NCI-H446 (cell line): ENCODE data around the gene PPFIBP1.

Source experiments
- DNase-seq, 2 experiments: peaks; one replicate each; lab custom pipeline; 2025; lab: John Stamatoyannopoulos, UW

The PPFIBP1 gene

DNA sequence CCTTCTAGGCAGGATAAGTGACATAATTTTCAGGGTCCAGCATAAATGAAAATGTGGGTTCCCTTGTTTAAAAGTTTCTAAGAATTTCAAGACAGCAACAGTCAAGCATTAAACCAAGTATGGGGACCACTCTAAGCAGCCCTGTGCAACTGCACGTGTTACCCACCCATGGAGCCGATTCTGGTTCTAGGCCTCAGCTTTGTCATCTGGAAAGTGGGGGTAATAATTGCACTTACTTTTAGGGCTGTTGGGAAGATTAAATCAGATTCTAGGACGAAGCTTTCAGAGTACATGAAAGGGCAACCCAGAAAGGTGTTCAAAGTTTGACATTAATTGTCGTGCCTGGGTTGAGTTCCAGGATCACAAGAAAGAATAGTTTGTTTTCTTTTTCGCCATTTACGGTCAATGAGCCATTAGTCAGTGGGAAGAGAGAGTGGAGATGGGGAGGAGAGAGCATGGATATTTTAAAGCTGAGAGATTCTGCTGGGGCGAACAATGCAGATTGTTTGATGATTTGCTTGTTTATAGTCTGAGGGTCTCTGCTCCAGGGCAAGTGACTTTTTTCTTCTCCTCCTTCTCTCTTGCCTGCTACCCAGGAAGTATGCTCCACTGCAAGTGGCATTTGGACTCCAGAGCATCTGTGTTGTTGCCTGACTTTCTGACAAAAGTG, 10.7 kb upstream of the PPFIBP1 start:
- DNase-seq: no peak

GRCh38 chr12:27515671-27516070, 8.3 kb upstream of the PPFIBP1 start:
- no peak for DNase-seq

GRCh38 chr12:27516625-27517024, 7.4 kb upstream of the PPFIBP1 start:
- DNase-seq: no peak

DNA sequence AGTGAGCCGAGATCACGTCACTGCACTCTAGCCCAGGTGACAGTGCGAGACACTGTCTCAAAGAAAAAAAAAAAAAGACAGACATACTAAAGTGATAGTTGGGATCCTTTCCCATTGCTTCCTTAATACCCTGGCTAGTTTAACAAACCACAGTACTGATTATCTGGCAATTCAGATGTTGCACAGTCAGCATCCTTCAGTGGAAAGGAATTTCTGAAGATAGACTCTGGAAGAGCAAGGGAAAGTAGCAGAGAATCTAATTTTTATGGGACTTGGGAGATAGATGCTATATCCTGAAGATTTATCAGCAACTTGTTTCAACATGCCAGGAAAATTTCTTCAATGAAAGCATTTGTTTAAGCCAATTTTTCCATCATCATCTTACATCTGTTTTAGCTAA, 6.5 kb upstream of the PPFIBP1 start:
- no peak for DNase-seq

DNA sequence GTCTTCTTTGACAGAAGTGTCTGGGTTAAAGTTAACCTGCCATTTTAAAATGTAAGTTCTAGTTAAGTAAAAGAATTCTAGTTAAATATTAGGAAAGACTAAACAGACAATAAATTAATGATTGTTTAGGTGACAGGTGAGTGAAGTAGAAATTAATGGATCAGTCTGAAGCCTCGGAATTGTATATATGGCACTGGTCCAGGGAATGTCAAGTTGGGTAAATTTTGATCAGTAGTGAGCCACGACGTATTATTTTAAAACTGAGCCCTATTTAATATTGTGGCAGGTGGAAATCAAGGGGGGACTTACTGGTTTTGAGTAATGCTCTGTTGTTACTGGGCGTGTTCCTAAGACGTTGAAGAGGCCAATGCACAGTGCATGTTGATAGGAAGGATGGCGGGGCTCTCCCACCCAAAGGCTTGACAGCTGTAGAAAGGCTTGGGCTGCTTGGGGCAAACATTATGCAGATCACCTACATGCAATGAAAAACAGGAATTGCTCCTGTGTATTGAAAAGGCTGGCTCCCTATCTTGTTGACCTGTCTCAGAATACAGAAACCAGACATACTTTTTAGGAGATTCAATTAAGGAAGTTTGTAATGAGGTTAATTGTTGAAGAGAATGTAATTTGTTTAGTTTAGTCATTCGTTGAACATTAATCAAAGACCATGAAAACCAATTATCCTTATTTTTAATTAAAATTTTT, 5.9 kb upstream of the PPFIBP1 start:
- no peak for DNase-seq

- DNase-seq: no peak
These were observed 2.9 kb upstream of the PPFIBP1 start for GRCh38 chr12:27521066-27521465.

- no peak for DNase-seq
These were observed 2.0 kb upstream of the PPFIBP1 start for GRCh38 chr12:27521981-27522380.

- DNase-seq: no peak
These were observed 733 bp upstream of the PPFIBP1 start for GRCh38 chr12:27523305-27523641.

DNA sequence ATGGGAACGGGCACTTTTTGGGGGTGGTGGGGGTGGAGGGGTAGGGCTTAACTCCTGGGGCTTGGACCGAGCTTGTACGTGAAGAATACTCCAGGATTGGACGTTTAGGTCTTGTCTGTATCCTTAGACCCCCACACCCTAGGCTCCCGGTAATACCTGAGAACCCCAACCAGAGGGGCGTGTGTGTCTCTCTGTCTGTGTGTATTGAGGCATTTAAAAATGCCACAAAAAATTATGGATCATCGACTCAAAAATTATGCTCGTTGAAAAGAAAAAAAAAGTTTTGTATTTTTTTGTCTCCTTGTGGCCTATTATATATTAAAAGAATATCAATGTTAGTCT, 459 bp downstream of the PPFIBP1 start:
- DNase-seq: no peak

DNA sequence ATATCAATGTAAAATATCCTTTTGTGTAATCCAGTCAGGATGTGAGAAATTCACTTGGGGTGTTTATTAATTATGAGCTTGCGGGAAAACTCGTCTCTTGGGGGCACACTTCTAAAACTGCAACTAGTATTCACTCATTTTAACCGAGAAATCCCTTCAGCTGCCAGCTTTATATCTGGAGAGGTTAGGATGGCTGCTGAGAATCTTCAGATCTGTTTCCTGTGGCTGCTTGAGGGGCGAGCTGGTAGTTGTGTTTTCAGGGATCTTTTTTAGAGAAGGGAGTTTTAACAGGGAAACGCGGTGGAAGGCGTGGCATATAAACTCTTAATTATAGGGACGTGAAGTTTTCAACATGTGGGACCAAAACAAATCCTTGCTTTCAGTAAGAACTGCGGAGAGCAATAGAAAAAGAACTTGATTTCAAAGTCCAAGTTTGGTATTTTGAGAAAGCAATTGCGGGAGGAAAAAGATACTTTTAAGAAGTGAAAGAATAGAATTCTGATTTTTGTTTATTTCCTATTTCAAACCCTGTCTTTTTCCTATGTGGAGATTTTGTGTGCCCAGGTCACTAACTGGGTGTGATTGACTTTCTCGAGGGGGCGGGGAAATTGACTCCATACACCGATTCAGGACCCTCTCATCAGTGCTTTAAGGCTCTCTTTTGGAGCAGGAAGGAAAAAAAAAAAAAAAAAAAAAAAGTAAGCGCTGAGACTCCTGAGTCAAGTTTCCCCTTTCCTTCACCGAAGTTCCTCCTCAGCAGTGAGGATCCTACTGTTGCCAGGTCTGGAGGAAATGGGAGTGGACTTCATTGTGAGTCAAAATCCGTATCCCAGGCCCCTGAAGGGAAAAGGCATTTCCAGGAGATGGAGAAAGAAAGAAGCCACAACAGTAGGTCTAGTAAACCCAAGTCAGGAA, 1.1 kb downstream of the PPFIBP1 start:
- no peak for DNase-seq

- DNase-seq: no peak
These were observed 3.5 kb downstream of the PPFIBP1 start for GRCh38 chr12:27527512-27527911.

GRCh38 chr12:27528788-27529187, 4.8 kb downstream of the PPFIBP1 start:
- DNase-seq: no peak

- no peak for DNase-seq
These were observed 6.3 kb downstream of the PPFIBP1 start for GRCh38 chr12:27530157-27530922.

GRCh38 chr12:27531896-27532295, 7.9 kb downstream of the PPFIBP1 start:
- DNase-seq: no peak

DNA sequence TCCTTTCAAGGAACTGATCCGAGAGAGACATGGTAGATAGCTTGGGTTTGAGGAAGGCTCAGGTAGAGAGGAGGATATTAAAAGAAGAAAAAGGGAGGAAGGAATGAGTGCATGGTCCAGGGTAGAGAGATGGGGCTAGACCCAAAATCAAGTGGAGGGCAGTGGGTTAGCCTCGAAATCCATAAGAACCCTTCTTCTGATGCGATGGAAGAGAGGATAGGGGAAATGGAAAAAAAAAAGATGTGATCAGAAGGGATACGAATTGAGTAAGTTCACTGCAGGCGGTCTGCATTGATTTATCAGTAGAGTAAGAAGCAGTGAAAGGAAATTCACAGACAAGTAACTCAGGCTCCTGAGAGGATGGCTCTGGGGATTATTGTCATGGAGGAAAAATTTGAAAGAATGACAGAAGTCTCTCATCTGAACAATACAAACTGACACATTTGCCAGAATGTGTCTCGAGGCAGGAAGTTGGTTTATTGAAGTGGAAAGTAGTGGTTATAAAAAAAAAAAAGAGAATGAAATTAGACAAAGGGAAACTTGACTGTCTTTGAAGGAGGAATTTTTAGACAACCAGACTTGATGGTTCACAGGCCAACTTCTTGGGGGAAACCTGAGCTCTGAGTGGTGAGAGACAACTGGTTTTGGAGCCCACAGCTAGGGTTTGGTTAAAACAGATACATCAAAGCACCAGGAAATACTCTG, 10.2 kb downstream of the PPFIBP1 start:
- no peak for DNase-seq

GRCh38 chr12:27534765-27535161, 10.8 kb downstream of the PPFIBP1 start:
- no peak for DNase-seq

- no peak for DNase-seq
These were observed 11.3 kb downstream of the PPFIBP1 start for GRCh38 chr12:27535318-27535717.

DNA sequence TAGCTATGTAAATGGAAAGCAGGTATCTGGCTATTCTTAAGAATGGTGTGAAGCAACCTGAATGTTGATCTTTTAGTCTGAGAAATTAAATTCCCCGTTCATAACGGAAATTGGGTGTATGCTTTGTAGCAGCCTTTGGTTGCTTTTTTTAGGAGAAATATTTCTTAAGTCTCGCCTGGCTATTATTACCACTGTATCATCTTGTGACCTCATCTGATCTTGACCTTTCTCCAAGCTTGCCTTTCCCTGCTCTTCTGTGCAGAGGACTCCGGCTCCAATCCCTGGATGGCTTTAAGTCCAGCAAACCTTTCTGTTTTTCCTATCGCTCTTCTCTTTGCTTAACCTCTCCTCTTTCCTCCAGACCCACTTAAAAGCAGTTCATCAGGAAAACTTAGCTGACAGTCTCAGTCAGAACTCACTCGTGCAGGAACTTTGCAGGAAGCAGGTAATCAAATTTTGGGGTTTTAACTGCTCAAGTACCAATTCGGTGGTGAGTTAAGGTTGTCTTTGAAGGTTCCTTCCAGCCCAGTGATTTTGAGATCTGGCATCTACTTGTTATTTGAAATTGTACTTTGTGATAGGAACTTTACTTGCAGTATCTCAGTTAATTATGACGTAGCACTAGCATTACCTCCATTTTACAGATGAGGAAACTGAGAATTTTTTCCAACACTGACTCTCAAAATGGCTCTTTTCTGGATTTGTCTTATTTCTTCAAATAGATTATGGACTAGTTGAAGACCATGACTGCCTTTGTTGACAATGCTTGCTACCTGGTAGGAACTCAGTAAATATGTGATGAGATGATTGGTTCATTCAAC, 14.1 kb downstream of the PPFIBP1 start:
- no peak for DNase-seq

GRCh38 chr12:27539191-27539631, 15.2 kb downstream of the PPFIBP1 start:
- DNase-seq: no peak

DNA sequence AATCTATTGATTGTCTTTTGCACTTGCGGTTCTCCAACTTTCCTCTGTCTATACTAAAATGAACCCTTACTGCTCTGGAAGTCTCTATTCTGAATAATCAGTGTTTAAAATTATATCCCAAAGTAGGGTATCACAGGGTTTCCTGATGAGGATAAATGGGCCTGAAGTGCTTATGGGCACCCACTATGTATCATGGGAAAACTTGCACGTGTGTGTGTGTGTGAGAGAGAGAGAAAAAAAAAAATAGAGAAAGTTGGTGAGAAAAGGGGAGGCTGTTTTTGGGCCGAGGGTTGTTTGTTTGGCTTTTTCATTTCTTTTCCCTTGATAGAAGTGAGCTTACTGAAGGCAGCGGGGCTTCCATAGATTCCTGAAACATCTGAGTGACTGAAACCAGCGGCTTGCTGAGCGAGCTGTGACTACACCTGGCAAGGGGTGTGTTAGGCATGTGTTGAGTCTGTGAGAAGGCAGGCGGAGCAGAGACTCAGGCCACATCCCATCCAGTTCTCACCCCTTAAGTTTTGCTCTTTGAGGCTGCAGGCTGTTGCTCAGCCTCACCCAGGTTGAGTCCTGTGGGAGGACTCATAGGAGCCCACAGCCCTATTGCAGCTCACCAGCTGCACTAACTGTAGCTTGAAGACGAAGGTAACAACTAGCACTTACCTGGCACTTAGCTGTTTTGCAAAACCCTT, 17.2 kb downstream of the PPFIBP1 start:
- no peak for DNase-seq
